GM12878 (cell line): ENCODE measurements around the gene ARHGAP12. TPM values are rescaled to one million over a fixed set of nuclear protein-coding genes. Genes with fewer than 3 reads are reported as not detected.

Source experiments
- ATAC-seq: fragments of 200-7000 bp; cut with Tn5 transposase; 3 replicates; pipeline ENCODE4 v1.9.1; 2020; ENCODE audit warnings: mild to moderate bottlenecking, moderate library complexity
- BruUV-seq: library from RNA; stranded (reverse); fragments of 400-500 nt; replicated peaks from 2 replicates; lab custom pipeline; 2021; lab: Mats Ljungman, UMichigan
- CTCF ChIA-PET: fragments of 300-600 bp; sonication (Branson Sonifier 250); formaldehyde crosslinking; extraction: SDS; loops from one replicate; lab custom pipeline; 2021; ENCODE audit warnings: inconsistent platforms; lab: Yijun Ruan, JAX
- POLR2A ChIA-PET: fragments of 350-600 bp; formaldehyde crosslinking; extraction: SDS; loops from one replicate; lab custom pipeline; 2021; ENCODE audit warnings: inconsistent platforms; lab: Charles Lee
- RAD21 ChIA-PET: fragments of 300-600 bp; sonication (Branson Sonifier 250); formaldehyde crosslinking; loops from one replicate; lab custom pipeline; 2023; ENCODE audit warnings: antibody characterized with exemption; ENCODE audit not compliant: unreplicated experiment; lab: Charles Lee
- SMC1A ChIA-PET: fragments of 300-600 bp; sonication (Branson Sonifier 250); formaldehyde crosslinking; loops from one replicate; lab custom pipeline; 2023; ENCODE audit not compliant: unreplicated experiment, uncharacterized antibody; lab: Charles Lee
- DNase-seq: peaks from one replicate; pipeline ENCODE4 v3.0.0-alpha.2; 2011; ENCODE audit warnings: low read depth, low spot score
- FAIRE-seq: peaks from 3 replicates; lab custom pipeline; 2011; peaks lifted over from hg19 to GRCh38; lab: Jason Lieb, UNC
- H2AFZ ChIP-seq: 2 replicates; pipeline ENCODE4 v1.6.0; 2011; ENCODE audit warnings: low read depth, low read length, control low read depth; ENCODE audit not compliant: control insufficient read depth
- H3K27ac ChIP-seq: 2 replicates; pipeline ENCODE4 v1.5.1; 2011; ENCODE audit warnings: control low read depth; ENCODE audit not compliant: control insufficient read depth, insufficient read depth
- H3K27me3 ChIP-seq, 2 experiments: replicated peaks in 1 of 2; 2 replicates each; pipeline versions ENCODE4 v1.6.0 to v1.6.1; 2011; ENCODE audit warnings: low read length in 1 of 2; ENCODE audit not compliant: control insufficient read depth in 2 of 2, insufficient read depth in 2 of 2
- H3K36me3 ChIP-seq, 2 experiments: 2 replicates each; pipeline ENCODE4 v1.5.1; 2011; ENCODE audit warnings: low read length in 1 of 2; ENCODE audit not compliant: control insufficient read depth in 2 of 2, insufficient read depth in 2 of 2
- H3K4me1 ChIP-seq: 2 replicates; pipeline ENCODE4 v1.6.1; 2011; ENCODE audit warnings: mild to moderate bottlenecking, low read length, moderate library complexity, mixed read lengths; ENCODE audit not compliant: control insufficient read depth, insufficient read depth
- H3K4me2 ChIP-seq: 2 replicates; pipeline ENCODE4 v1.6.0; 2011; ENCODE audit warnings: control low read depth; ENCODE audit not compliant: control insufficient read depth, insufficient read depth
- H3K4me3 ChIP-seq: fragments of 200-600 bp; sonication (generic); 2 replicates; pipeline ENCODE4 v1.5.1; 2016
- H3K79me2 ChIP-seq: 2 replicates; pipeline ENCODE4 v1.6.0; 2011; ENCODE audit warnings: low read length; ENCODE audit not compliant: control insufficient read depth, insufficient read depth
- H3K9ac ChIP-seq: 2 replicates; pipeline ENCODE4 v1.8.0; 2011; ENCODE audit warnings: low read length, control low read depth, mixed read lengths; ENCODE audit not compliant: control insufficient read depth, insufficient read depth
- H3K9me3 ChIP-seq: replicated peaks from 3 replicates; pipeline ENCODE4 v1.5.1; 2011; ENCODE audit warnings: mild to moderate bottlenecking, low read length; ENCODE audit not compliant: control insufficient read depth, insufficient read depth
- H4K20me1 ChIP-seq: 2 replicates; pipeline ENCODE4 v1.6.0; 2011; ENCODE audit not compliant: control insufficient read depth, insufficient read depth
- BRCA1 ChIP-seq: IDR thresholded peaks from 2 replicates; pipeline ENCODE4 v1.6.1; 2011; ENCODE audit warnings: low read depth, low read length, improper control_type of control experiment
- CREM ChIP-seq: IDR thresholded peaks from 2 replicates; pipeline ENCODE4 v1.6.1; 2014; ENCODE audit warnings: antibody characterized with exemption, low read depth
- E2F4 ChIP-seq: IDR thresholded peaks from 2 replicates; pipeline ENCODE4 v1.6.1; 2012; ENCODE audit warnings: low read depth, low read length, improper control_type of control experiment
- E2F8 ChIP-seq: fragments of 450-650 bp; IDR thresholded peaks from 2 replicates; pipeline ENCODE4 v1.6.1; 2018; ENCODE audit warnings: mild to moderate bottlenecking, low read depth, moderate library complexity; ENCODE audit not compliant: partially characterized antibody
- EGR1 ChIP-seq, 2 experiments: IDR thresholded peaks; 1 replicate in 1 of 2; 2 replicates in 1 of 2; pipeline ENCODE4 v1.6.1; 2011 to 2012; ENCODE audit warnings: low read depth in 2 of 2, low read length in 2 of 2, borderline replicate concordance in 1 of 2, mild to moderate bottlenecking in 1 of 2, moderate library complexity in 1 of 2
- JUND ChIP-seq: IDR thresholded peaks from 2 replicates; pipeline ENCODE4 v1.6.1; 2012; ENCODE audit warnings: low read depth, mild to moderate bottlenecking, low read length, improper control_type of control experiment, moderate library complexity
- NR2C1 ChIP-seq: fragments of 450-650 bp; IDR thresholded peaks from 2 replicates; pipeline ENCODE4 v1.6.1; 2017; ENCODE audit warnings: antibody characterized with exemption, mild to moderate bottlenecking, moderate library complexity
- RB1 ChIP-seq: fragments of 450-650 bp; formaldehyde crosslinking; IDR thresholded peaks from 2 replicates; pipeline ENCODE4 v1.6.1; 2017; ENCODE audit warnings: mild to moderate bottlenecking, borderline replicate concordance
- RBBP5 ChIP-seq: fragments of 200-600 bp; sonication (generic); conservative IDR thresholded peaks from 2 replicates; pipeline ENCODE4 v1.6.1; 2016
- SPI1 ChIP-seq: IDR thresholded peaks from 2 replicates; pipeline ENCODE4 v1.6.1; 2011; ENCODE audit warnings: low read depth, mild to moderate bottlenecking, low read length, moderate library complexity, borderline replicate concordance; ENCODE audit not compliant: insufficient read depth
- SUPT20H ChIP-seq: IDR thresholded peaks from 2 replicates; pipeline ENCODE4 v1.6.1; 2011; ENCODE audit warnings: low read depth, mild to moderate bottlenecking, low read length, moderate library complexity, borderline replicate concordance; ENCODE audit not compliant: control insufficient read depth
- SUZ12 ChIP-seq: fragments of 200-600 bp; sonication (generic); IDR thresholded peaks from one replicate; pipeline ENCODE4 v1.6.1; 2018; ENCODE audit warnings: antibody characterized with exemption, mild to moderate bottlenecking; ENCODE audit not compliant: unreplicated experiment
- ZBTB11 ChIP-seq: fragments of 450-650 bp; formaldehyde crosslinking; IDR thresholded peaks from 2 replicates; pipeline ENCODE4 v1.5.0; 2022; ENCODE audit warnings: mild to moderate bottlenecking, missing genetic modification characterization
- WGBS: methylation state at CpG from one replicate; pipeline ENCODE4 v1.1.6; 2016; ENCODE audit warnings: low lambda C conversion rate; ENCODE audit not compliant: insufficient replicate concordance, insufficient coverage; ENCODE audit errors: missing lambda C conversion rate; 5-methylcytosine and 5-hydroxymethylcytosine counted together
- in situ Hi-C: fragments of 300-500 bp; cut with MboI; formaldehyde crosslinking; loops from 9 replicates; pipeline ENCODE4 v1.14.3; 2018; ENCODE audit warnings: mixed read lengths
- intact Hi-C: fragments of 100-400 bp; cut with micrococcal nuclease; formaldehyde crosslinking; loops from one replicate; pipeline ENCODE4 v1.14.2; 2022; ENCODE audit not compliant: unreplicated experiment
- polyA plus RNA-seq, 11 experiments: library from polyadenylated mRNA; depleted of rRNA in 4 of 11; unstranded in 6 of 11; stranded (reverse) in 5 of 11; fragments of >200 nt; fragmentation: Nextera tagmentation in 4 of 11; fragmentation: Illumina TruSeq in 1 of 11; extraction: Ambion mirVana in 4 of 11; extraction: Trizol in 1 of 11; gene quantifications; 1 replicate in 1 of 11; 2 replicates in 10 of 11; pipeline versions ENCODE4 v1.2.1 to v1.2.3, GENCODE V29; 2011 to 2016; ENCODE audit warnings: inconsistent platforms in 2 of 11, missing spikeins in 2 of 11, low read depth in 1 of 11
- total RNA-seq, 4 experiments: library from RNA; depleted of rRNA in 3 of 4; stranded (reverse); fragments of >200 nt in 3 of 4; fragmentation: Illumina TruSeq in 1 of 4; extraction: Trizol in 1 of 4; gene quantifications; 2 replicates each; pipeline versions ENCODE4 v1.2.1 to v1.2.3, GENCODE V29; 2013 to 2021
- TF ChIP-seq, protein P1 (sequence below): IDR thresholded peaks from 2 replicates; pipeline ENCODE4 v1.6.1; 2012; ENCODE audit warnings: low read depth, low read length, improper control_type of control experiment

The ARHGAP12 gene
- total and polyA plus RNA-seq, 10 of the 15 experiments (the other 5 are each of a cell fraction or from before 2014, with no cell fraction given) = 5.4 to 15.6 (median 8.5) TPM

DNA sequence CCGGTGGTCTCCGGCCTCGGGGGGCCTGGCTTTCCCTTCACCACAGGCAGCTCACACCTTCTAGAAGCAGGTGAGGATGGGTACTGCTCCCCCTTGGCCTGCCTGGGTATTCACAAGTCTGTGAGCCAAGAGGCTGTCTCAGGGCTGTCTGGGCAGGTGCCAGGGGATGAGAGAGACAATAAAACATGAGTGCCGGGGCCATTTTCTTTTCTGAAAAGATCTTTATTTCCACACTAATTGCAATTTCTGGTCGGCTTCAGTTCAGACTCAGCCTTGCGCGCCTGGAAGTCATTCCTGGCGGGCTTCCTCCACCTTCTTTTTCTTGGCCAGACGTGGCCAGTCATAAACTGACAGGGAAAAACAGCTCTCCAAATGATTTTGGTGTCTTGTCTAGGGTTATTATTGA is 171.2 kb downstream of the ARHGAP12 start:
- ChIA-PET POLR2A (interaction anchor here (1.0 to 1.1 kb wide), 2 partner anchors 9 to 19 kb away, joined by 3 to 4 read pairs; no protein-coding TSS in a partner anchor), RAD21 (no interaction called here), SMC1A (interaction anchor here (1.0 kb wide), 1 partner anchor 13 kb away, joined by 3 read pairs; no protein-coding TSS in a partner anchor), CTCF (interaction anchor here (1.4 kb wide), 1 partner anchor 13 kb away, joined by 4 read pairs; no protein-coding TSS in a partner anchor)
- Histone ChIP-seq H3K79me2 (no peaks in the 10 kb centered on the region), H2AFZ (no peak overlapping the region), H3K9me3 (no peaks in the 10 kb centered on the region), H3K27ac (no peak overlapping the region), H3K4me3 (no peak overlapping the region), H3K4me2 (no peak overlapping the region), H3K36me3 (no peaks in the 10 kb centered on the region), H3K9ac (no peak overlapping the region), H4K20me1 (no peaks in the 10 kb centered on the region), H3K27me3 (no peaks in the 10 kb centered on the region), H3K4me1 (peaks cover 3% of the 10 kb centered on the region; the same call in 1 of the 2 replicates)
- DNase-seq (no peak), ATAC-seq (no peak), FAIRE-seq (no peak)
- BruUV-seq = no TSS peak
- WGBS = 92% methylated on average over 9 of the region's 9 CpGs
- TF ChIP-seq CREM = no peak
- TF ChIP-seq, protein P1, sequence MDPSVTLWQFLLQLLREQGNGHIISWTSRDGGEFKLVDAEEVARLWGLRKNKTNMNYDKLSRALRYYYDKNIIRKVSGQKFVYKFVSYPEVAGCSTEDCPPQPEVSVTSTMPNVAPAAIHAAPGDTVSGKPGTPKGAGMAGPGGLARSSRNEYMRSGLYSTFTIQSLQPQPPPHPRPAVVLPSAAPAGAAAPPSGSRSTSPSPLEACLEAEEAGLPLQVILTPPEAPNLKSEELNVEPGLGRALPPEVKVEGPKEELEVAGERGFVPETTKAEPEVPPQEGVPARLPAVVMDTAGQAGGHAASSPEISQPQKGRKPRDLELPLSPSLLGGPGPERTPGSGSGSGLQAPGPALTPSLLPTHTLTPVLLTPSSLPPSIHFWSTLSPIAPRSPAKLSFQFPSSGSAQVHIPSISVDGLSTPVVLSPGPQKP = no peak
- TF ChIP-seq E2F4 = no peak
- no peak for TF ChIP-seq SUPT20H
- no peak for TF ChIP-seq BRCA1
- TF ChIP-seq NR2C1 = no peak
- TF ChIP-seq ZBTB11 (CRISPR knock-in tag) = no peak
- TF ChIP-seq SPI1 = no peak
- TF ChIP-seq RBBP5 = no peak
- TF ChIP-seq EGR1 (IDR thresholded peaks at IDR 0.05; ENCODE audit: borderline replicate concordance in 1 of 2, low read depth in 2 of 2, low read length in 2 of 2) = no peak
- TF ChIP-seq SUZ12 = no peak
- no peak for TF ChIP-seq JUND
- TF ChIP-seq E2F8 = no peak
- TF ChIP-seq RB1 = no peak
- in situ Hi-C loops = no loop called here
- intact Hi-C loops = loop anchor here (10.0 kb wide), 1 partner anchor 153 kb away; no protein-coding TSS in a partner anchor
